Lower leg skin (tissue), 3 donors: Measurements from ENCODE around the gene NEUROD4.

ENCODE experiments used
- POLR2A ChIP-seq, 2 donors: fragments of 450-650 bp; IDR thresholded peaks; one replicate each; pipeline ENCODE4 v1.6.1; 2016 to 2017; ENCODE audit warnings: antibody characterized with exemption in 2 of 2, mild to moderate bottlenecking in 1 of 2, moderate library complexity in 1 of 2
- TF ChIP-seq, protein P1 (sequence below), 3 donors: fragments of 450-650 bp; IDR thresholded peaks; one replicate each; pipeline ENCODE4 v1.5.1; 2016; ENCODE audit warnings: antibody characterized with exemption in 3 of 3, mild to moderate bottlenecking in 3 of 3, moderate library complexity in 2 of 3

DNA sequence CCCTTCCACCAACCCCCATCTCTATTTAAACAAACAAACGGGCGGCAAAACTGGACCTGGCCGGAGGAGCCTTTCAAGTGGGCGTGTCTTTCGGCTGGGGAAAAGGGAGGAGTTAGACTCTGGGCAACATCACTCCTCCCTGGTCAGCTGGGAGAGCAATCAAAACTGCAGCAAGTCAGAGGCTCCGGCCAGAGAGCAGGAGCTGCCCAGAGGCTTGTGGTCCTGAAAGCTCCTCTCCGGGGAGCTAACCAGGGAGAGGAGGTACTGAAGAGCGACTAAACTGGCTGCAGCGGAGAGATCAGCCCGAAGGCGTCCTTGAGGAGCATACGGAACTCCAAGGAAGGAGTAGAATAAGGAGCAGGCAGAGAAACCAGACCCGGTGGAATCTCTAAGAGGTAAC, at the start of gene NEUROD4:
- no peak for TF ChIP-seq POLR2A (IDR thresholded peaks at IDR 0.05)
- TF ChIP-seq, protein P1, sequence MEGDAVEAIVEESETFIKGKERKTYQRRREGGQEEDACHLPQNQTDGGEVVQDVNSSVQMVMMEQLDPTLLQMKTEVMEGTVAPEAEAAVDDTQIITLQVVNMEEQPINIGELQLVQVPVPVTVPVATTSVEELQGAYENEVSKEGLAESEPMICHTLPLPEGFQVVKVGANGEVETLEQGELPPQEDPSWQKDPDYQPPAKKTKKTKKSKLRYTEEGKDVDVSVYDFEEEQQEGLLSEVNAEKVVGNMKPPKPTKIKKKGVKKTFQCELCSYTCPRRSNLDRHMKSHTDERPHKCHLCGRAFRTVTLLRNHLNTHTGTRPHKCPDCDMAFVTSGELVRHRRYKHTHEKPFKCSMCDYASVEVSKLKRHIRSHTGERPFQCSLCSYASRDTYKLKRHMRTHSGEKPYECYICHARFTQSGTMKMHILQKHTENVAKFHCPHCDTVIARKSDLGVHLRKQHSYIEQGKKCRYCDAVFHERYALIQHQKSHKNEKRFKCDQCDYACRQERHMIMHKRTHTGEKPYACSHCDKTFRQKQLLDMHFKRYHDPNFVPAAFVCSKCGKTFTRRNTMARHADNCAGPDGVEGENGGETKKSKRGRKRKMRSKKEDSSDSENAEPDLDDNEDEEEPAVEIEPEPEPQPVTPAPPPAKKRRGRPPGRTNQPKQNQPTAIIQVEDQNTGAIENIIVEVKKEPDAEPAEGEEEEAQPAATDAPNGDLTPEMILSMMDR (IDR thresholded peaks at IDR 0.05) = no peak
